CD4-positive, alpha-beta T cell (primary cell): ENCODE results near the gene ORC5. TPM values are rescaled to one million over a fixed set of nuclear protein-coding genes. Genes with fewer than 3 reads are reported as not detected.

Experiments
- ATAC-seq: fragments of 200-7000 bp; cut with Tn5 transposase; one replicate; pipeline ENCODE4 v1.10.0; 2022; ENCODE audit warnings: mild to moderate bottlenecking; ENCODE audit not compliant: poor library complexity
- CTCF ChIA-PET: fragments of 350-600 bp; sonication (Branson Sonifier 250); formaldehyde crosslinking; loops from one replicate; lab custom pipeline; 2021; ENCODE audit warnings: antibody characterized with exemption, inconsistent platforms; lab: Charles Lee
- POLR2A ChIA-PET: fragments of 350-600 bp; sonication (Branson Sonifier 250); formaldehyde crosslinking; loops from one replicate; lab custom pipeline; 2021; ENCODE audit warnings: antibody characterized with exemption, inconsistent platforms; lab: Charles Lee
- DNase-seq, 14 experiments: peaks; one replicate each; pipeline ENCODE4 v3.0.0-alpha.2; 2013 to 2020; ENCODE audit warnings: mixed read lengths in 2 of 14
- H3K27ac ChIP-seq, 2 donors: one replicate each; pipeline versions ENCODE4 v1.5.1 to v1.7.0; 2013; ENCODE audit warnings: low read length in 2 of 2, low read depth in 1 of 2, mild to moderate bottlenecking in 1 of 2
- H3K27me3 ChIP-seq, 2 experiments: 1 replicate in 1 of 2; 2 replicates in 1 of 2; pipeline versions ENCODE4 v1.6.1 to v1.7.0; 2013; ENCODE audit warnings: low read length in 2 of 2, control low read depth in 1 of 2, mild to moderate bottlenecking in 1 of 2, moderate library complexity in 1 of 2; ENCODE audit not compliant: insufficient read depth in 2 of 2, control insufficient read depth in 1 of 2
- H3K36me3 ChIP-seq: one replicate; pipeline ENCODE4 v1.6.1; 2013; ENCODE audit warnings: low read length, control low read depth; ENCODE audit not compliant: insufficient read depth
- H3K4me1 ChIP-seq: one replicate; pipeline ENCODE4 v1.6.1; 2013; ENCODE audit warnings: low read length, control low read depth; ENCODE audit not compliant: insufficient read depth
- H3K4me3 ChIP-seq: one replicate; pipeline ENCODE4 v1.5.1; 2013; ENCODE audit warnings: mild to moderate bottlenecking, low read length, moderate library complexity
- H3K9me3 ChIP-seq, 2 experiments: 1 replicate in 1 of 2; 2 replicates in 1 of 2; pipeline versions ENCODE4 v1.6.1 to v1.7.0; 2013; ENCODE audit warnings: low read length in 2 of 2, mild to moderate bottlenecking in 2 of 2, control low read depth in 1 of 2, moderate library complexity in 1 of 2; ENCODE audit not compliant: control insufficient read depth in 1 of 2, insufficient read depth in 1 of 2
- H3K27ac Mint-ChIP-seq: one replicate; pipeline ENCODE4 v1.8.0; 2020; ENCODE audit warnings: mixed read lengths
- H3K27me3 Mint-ChIP-seq: one replicate; pipeline ENCODE4 v1.8.0; 2021; ENCODE audit warnings: mixed read lengths
- H3K36me3 Mint-ChIP-seq: one replicate; pipeline ENCODE4 v1.8.0; 2021; ENCODE audit warnings: low read depth, mixed read lengths
- H3K4me1 Mint-ChIP-seq: one replicate; pipeline ENCODE4 v1.8.0; 2021; ENCODE audit warnings: low read depth, mixed read lengths
- H3K4me3 Mint-ChIP-seq: one replicate; pipeline ENCODE4 v1.8.0; 2020; ENCODE audit warnings: mild to moderate bottlenecking, mixed read lengths
- H3K9me3 Mint-ChIP-seq: one replicate; pipeline ENCODE4 v1.8.0; 2020; ENCODE audit warnings: mixed read lengths
- CTCF ChIP-seq: fragments of 200-600 bp; IDR thresholded peaks from one replicate; pipeline ENCODE4 v1.8.0; 2022; ENCODE audit warnings: antibody characterized with exemption, mild to moderate bottlenecking
- intact Hi-C, 2 experiments: fragments of 100-400 bp; cut with DNase I in 1 of 2; cut with micrococcal nuclease in 1 of 2; formaldehyde crosslinking; loops; one replicate each; pipeline versions ENCODE4 v1.15.1 to v1.9.0; 2023 to 2025; cut with DNase I, micrococcal nuclease
- polyA plus RNA-seq, 2 donors: library from polyadenylated mRNA; unstranded; fragments of 120-200 nt; gene quantifications; one replicate each; pipeline ENCODE4 v1.2.1, GENCODE V29; 2013
- total RNA-seq, 174 experiments: library from RNA in 2 of 174; stranded (reverse) in 2 of 174; gene quantifications; one replicate each; pipeline ENCODE4 v1.2.3 and lab custom pipeline; 2021 to 2026

The ORC5 gene
- total RNA-seq = 1 to 10 TPM; 7.7 to 9.3 TPM
- polyA plus RNA-seq (2013, experiment 1 of 2) = 14.0 TPM
- 16.5 TPM for polyA plus RNA-seq (2013, experiment 2 of 2)
- total RNA-seq (lab: John Stamatoyannopoulos, UW) = 7.3 to 56.8 (median 31.4) reads per million in 172 experiments

- H3K4me3 Mint-ChIP-seq = peak within 1 kb of the TSS; percentile 97
- H3K27ac Mint-ChIP-seq = peak within 1 kb of the TSS; percentile 94
- peaks cover 17% of the 10 kb centered on the region for H3K27me3 Mint-ChIP-seq
- Histone ChIP-seq H3K9me3 (no peaks in the 10 kb centered on the region), H3K27me3 (no peaks in the 10 kb centered on the region), H3K36me3 (peaks cover 10% of the 10 kb centered on the region), H3K4me1 (peaks cover 20% of the 10 kb centered on the region), H3K27ac (peak within 1 kb of the TSS; percentile 58 to 77), H3K4me3 (peak within 1 kb of the TSS; percentile 92)
- no peak for TF ChIP-seq CTCF
- peaks cover 25% of the 10 kb centered on the region for H3K36me3 Mint-ChIP-seq
- peak; percentile 53 to 89 (median 66) for DNase-seq
- peaks cover 46% of the 10 kb centered on the region for H3K4me1 Mint-ChIP-seq
- ChIA-PET POLR2A (no interaction called here), CTCF (interaction anchor here (1.3 kb wide), 1 partner anchor 24 kb away, joined by 4 read pairs; no protein-coding TSS in a partner anchor)
- ATAC-seq = peak; percentile 97
- no peaks in the 10 kb centered on the region for H3K9me3 Mint-ChIP-seq
- intact Hi-C loops = loop anchor here in 1 of 2 experiments (5.0 to 10.0 kb wide), 4 partner anchors 866 to 1324 kb away; partner anchors contain the start of genes ARMC10, DNAJC2, FBXL13 and PMPCB
These were observed at the start of gene ORC5 for GRCh38 chr7:104207731-104208420. Gene ORC5, minus strand, starts transcription at chr7:104208013. Its CDS starts 109 bp downstream, at chr7:104207904.

GRCh38 chr7:104255616-104256015 lies 47.8 kb upstream of the ORC5 start:
- intact Hi-C loops = no loop called here
- no peak for TF ChIP-seq CTCF
- no peaks in the 10 kb centered on the region for H3K4me1 Mint-ChIP-seq
- H3K27me3 Mint-ChIP-seq = peaks cover 17% of the 10 kb centered on the region
- H3K4me3 Mint-ChIP-seq = no peak overlapping the region
- no peaks in the 10 kb centered on the region for H3K36me3 Mint-ChIP-seq
- Histone ChIP-seq H3K36me3 (no peaks in the 10 kb centered on the region), H3K9me3 (no peaks in the 10 kb centered on the region), H3K4me1 (no peaks in the 10 kb centered on the region), H3K4me3 (no peak overlapping the region), H3K27me3 (peaks cover 0 to 6% of the 10 kb centered on the region in 2 experiments), H3K27ac (no peak overlapping the region)
- H3K27ac Mint-ChIP-seq = no peak overlapping the region
- ATAC-seq = no peak
- CTCF ChIA-PET = no interaction called here
- POLR2A ChIA-PET = no interaction called here
- no peaks in the 10 kb centered on the region for H3K9me3 Mint-ChIP-seq
- no peak for DNase-seq

GRCh38 chr7:104255194-104255593 lies 47.4 kb upstream of the ORC5 start:
- Histone ChIP-seq H3K36me3 (no peaks in the 10 kb centered on the region), H3K4me1 (no peaks in the 10 kb centered on the region), H3K27ac (no peak overlapping the region), H3K9me3 (no peaks in the 10 kb centered on the region), H3K27me3 (peaks cover 0 to 6% of the 10 kb centered on the region in 2 experiments), H3K4me3 (no peak overlapping the region)
- DNase-seq (no peak), ATAC-seq (no peak)
- H3K27ac Mint-ChIP-seq = no peak overlapping the region
- POLR2A ChIA-PET = no interaction called here
- H3K27me3 Mint-ChIP-seq = peaks cover 17% of the 10 kb centered on the region
- no peaks in the 10 kb centered on the region for H3K36me3 Mint-ChIP-seq
- H3K9me3 Mint-ChIP-seq = no peaks in the 10 kb centered on the region
- intact Hi-C loops = no loop called here
- CTCF ChIA-PET = no interaction called here
- no peaks in the 10 kb centered on the region for H3K4me1 Mint-ChIP-seq
- no peak for TF ChIP-seq CTCF
- no peak overlapping the region for H3K4me3 Mint-ChIP-seq
